WI38 (cell line): Measurements from ENCODE around the gene IFNAR1.

Experiments
- H3K4me3 ChIP-seq: 2 replicates; pipeline ENCODE4 v1.5.1; 2011; ENCODE audit warnings: low read depth, mild to moderate bottlenecking, control low read depth, low read length
- CTCF ChIP-seq: IDR thresholded peaks from 2 replicates; pipeline ENCODE4 v1.5.1; 2012; ENCODE audit warnings: low read depth, mild to moderate bottlenecking, control low read depth, low read length

IFNAR1 gene

GRCh38 chr21:33286600-33287456 is 37.9 kb upstream of the IFNAR1 start:
- TF ChIP-seq CTCF: no peak

GRCh38 chr21:33289199-33289819 is 35.5 kb upstream of the IFNAR1 start:
- no peak for TF ChIP-seq CTCF
- H3K4me3 ChIP-seq: no peak overlapping the region

More at GRCh38 chr21:33286600-33287456, 37.9 kb upstream of the IFNAR1 start:
- no peak overlapping the region for H3K4me3 ChIP-seq

- no peak overlapping the region for H3K4me3 ChIP-seq
- no peak for TF ChIP-seq CTCF
These were observed 34.3 kb upstream of the IFNAR1 start for GRCh38 chr21:33290441-33290840.

GRCh38 chr21:33291686-33292085 is 33.1 kb upstream of the IFNAR1 start:
- no peak overlapping the region for H3K4me3 ChIP-seq
- no peak for TF ChIP-seq CTCF

GRCh38 chr21:33292724-33293123 is 32.0 kb upstream of the IFNAR1 start:
- H3K4me3 ChIP-seq: no peak overlapping the region
- no peak for TF ChIP-seq CTCF

DNA sequence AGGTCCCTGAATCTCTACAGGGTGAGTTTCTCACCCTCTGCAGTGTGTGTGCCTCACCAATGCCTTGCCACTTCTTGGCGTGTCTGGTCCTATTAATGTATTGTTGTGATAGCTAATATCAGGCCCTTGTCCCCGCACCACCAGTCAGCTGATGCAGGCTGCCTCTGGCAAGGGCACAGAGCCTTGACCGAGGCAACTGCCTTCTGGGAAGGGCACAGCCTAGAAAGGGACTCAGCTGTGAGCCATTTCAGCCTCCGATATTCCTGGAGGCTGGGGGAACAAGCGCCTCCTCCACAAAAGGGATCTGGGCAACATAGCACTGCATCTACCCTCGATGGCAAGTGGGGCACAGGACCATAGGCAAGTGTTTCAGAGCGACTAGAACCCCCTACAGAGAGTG is 31.6 kb upstream of the IFNAR1 start:
- TF ChIP-seq CTCF: no peak
- no peak overlapping the region for H3K4me3 ChIP-seq

- TF ChIP-seq CTCF: no peak
- H3K4me3 ChIP-seq: no peak overlapping the region
These were observed 31.0 kb upstream of the IFNAR1 start for GRCh38 chr21:33293811-33294216.
